Measurements from ENCODE around the gene CD300H.

DNA sequence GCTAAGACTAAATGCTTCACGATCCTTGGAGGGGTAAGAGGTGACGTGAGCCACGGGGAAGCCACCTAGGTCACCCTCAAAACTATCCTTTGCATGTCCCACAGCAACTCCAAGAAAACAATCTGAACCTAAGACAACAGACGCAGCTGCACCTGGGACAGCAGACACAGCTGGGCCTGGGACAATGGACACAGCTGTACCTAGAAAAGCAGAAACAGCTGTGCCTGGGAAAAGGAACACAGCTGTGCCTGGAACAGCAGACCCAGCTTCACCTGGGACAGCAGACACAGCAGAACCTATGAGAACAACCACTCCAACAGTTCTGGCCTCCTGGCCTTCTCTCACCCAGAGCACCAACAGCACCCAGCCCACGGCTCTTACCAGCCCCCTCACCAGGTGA is 36.4 kb upstream of the CD300H start:
- TF ChIP-seq ZNF70 (CRISPR knock-in tag; IDR thresholded peaks at IDR 0.05) (no peak), PPARA (CRISPR knock-in tag; IDR thresholded peaks at IDR 0.05; ENCODE audit: borderline replicate concordance) (no peak), TOX (CRISPR knock-in tag; IDR thresholded peaks at IDR 0.05; ENCODE audit: borderline replicate concordance) (no peak), OSR1 (CRISPR knock-in tag; IDR thresholded peaks at IDR 0.05) (no peak), RARB (CRISPR knock-in tag; IDR thresholded peaks at IDR 0.05) (no peak), GLIS3 (CRISPR knock-in tag; IDR thresholded peaks at IDR 0.05) (no peak), ZFP30 (CRISPR knock-in tag; IDR thresholded peaks at IDR 0.05) (no peak), ZNF565 (CRISPR knock-in tag; conservative IDR thresholded peaks at IDR 0.05; ENCODE audit: low read depth) (no peak), ISL1 (CRISPR knock-in tag; IDR thresholded peaks at IDR 0.05) (no peak), SNAI2 (CRISPR knock-in tag; IDR thresholded peaks at IDR 0.05) (no peak)
- TF ChIP-seq, protein P1, sequence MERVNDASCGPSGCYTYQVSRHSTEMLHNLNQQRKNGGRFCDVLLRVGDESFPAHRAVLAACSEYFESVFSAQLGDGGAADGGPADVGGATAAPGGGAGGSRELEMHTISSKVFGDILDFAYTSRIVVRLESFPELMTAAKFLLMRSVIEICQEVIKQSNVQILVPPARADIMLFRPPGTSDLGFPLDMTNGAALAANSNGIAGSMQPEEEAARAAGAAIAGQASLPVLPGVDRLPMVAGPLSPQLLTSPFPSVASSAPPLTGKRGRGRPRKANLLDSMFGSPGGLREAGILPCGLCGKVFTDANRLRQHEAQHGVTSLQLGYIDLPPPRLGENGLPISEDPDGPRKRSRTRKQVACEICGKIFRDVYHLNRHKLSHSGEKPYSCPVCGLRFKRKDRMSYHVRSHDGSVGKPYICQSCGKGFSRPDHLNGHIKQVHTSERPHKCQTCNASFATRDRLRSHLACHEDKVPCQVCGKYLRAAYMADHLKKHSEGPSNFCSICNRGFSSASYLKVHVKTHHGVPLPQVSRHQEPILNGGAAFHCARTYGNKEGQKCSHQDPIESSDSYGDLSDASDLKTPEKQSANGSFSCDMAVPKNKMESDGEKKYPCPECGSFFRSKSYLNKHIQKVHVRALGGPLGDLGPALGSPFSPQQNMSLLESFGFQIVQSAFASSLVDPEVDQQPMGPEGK (CRISPR knock-in tag; IDR thresholded peaks at IDR 0.05; ENCODE audit: borderline replicate concordance) = no peak
- TF ChIP-seq, protein P2, sequence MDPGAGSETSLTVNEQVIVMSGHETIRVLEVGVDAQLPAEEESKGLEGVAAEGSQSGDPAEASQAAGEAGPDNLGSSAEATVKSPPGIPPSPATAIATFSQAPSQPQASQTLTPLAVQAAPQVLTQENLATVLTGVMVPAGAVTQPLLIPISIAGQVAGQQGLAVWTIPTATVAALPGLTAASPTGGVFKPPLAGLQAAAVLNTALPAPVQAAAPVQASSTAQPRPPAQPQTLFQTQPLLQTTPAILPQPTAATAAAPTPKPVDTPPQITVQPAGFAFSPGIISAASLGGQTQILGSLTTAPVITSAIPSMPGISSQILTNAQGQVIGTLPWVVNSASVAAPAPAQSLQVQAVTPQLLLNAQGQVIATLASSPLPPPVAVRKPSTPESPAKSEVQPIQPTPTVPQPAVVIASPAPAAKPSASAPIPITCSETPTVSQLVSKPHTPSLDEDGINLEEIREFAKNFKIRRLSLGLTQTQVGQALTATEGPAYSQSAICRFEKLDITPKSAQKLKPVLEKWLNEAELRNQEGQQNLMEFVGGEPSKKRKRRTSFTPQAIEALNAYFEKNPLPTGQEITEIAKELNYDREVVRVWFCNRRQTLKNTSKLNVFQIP (CRISPR knock-in tag; IDR thresholded peaks at IDR 0.05; ENCODE audit: borderline replicate concordance, low read depth) = no peak
